Coronary artery (tissue), 2 donors: Measurements from ENCODE around the gene BCAM.

Experiments
- DNase-seq: peaks from one replicate; pipeline ENCODE4 v3.0.0-alpha.2; 2017; ENCODE audit warnings: low spot score
- H3K27ac ChIP-seq, 2 donors: fragments of 200-600 bp; sonication (generic); one replicate each; pipeline ENCODE4 v1.5.1; 2016 to 2019
- H3K4me3 ChIP-seq: fragments of 200-600 bp; sonication (generic); 2 replicates; pipeline ENCODE4 v1.5.1; 2016; ENCODE audit warnings: mild to moderate bottlenecking, moderate library complexity
- TF ChIP-seq, protein P1 (sequence below): fragments of 200-600 bp; sonication (generic); IDR thresholded peaks from one replicate; pipeline ENCODE4 v1.5.1; 2019; ENCODE audit warnings: antibody characterized with exemption

BCAM gene

GRCh38 chr19:44795398-44795987 lies 13.4 kb upstream of the BCAM start:
- no peak for DNase-seq
- H3K27ac ChIP-seq = no peak overlapping the region
- TF ChIP-seq, protein P1, sequence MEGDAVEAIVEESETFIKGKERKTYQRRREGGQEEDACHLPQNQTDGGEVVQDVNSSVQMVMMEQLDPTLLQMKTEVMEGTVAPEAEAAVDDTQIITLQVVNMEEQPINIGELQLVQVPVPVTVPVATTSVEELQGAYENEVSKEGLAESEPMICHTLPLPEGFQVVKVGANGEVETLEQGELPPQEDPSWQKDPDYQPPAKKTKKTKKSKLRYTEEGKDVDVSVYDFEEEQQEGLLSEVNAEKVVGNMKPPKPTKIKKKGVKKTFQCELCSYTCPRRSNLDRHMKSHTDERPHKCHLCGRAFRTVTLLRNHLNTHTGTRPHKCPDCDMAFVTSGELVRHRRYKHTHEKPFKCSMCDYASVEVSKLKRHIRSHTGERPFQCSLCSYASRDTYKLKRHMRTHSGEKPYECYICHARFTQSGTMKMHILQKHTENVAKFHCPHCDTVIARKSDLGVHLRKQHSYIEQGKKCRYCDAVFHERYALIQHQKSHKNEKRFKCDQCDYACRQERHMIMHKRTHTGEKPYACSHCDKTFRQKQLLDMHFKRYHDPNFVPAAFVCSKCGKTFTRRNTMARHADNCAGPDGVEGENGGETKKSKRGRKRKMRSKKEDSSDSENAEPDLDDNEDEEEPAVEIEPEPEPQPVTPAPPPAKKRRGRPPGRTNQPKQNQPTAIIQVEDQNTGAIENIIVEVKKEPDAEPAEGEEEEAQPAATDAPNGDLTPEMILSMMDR = no peak
- no peak overlapping the region for H3K4me3 ChIP-seq

DNA sequence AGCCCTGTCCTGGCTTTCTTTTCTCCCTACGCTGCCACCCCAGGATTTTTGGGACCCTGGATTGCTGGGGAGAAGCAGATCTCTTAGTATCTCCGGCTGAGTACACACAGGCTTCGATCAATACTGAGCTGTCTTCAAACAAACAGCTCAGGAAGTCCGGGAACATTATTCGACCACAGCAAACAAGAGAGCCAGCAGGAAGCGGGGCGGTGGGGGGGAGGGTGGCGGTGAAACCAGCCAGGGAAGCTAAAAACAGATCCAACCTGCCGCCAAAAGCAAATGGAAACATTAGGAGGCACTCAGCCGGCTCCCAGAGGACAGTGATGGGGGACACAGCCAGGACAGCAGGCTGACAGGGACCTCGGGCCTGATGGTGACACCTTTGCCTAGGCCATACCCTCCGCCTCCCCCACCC lies 12.2 kb upstream of the BCAM start:
- TF ChIP-seq, protein P1 = no peak
- no peak overlapping the region for H3K4me3 ChIP-seq
- peak overlapping the region; percentile 11 to 62 for H3K27ac ChIP-seq
- no peak for DNase-seq

DNA sequence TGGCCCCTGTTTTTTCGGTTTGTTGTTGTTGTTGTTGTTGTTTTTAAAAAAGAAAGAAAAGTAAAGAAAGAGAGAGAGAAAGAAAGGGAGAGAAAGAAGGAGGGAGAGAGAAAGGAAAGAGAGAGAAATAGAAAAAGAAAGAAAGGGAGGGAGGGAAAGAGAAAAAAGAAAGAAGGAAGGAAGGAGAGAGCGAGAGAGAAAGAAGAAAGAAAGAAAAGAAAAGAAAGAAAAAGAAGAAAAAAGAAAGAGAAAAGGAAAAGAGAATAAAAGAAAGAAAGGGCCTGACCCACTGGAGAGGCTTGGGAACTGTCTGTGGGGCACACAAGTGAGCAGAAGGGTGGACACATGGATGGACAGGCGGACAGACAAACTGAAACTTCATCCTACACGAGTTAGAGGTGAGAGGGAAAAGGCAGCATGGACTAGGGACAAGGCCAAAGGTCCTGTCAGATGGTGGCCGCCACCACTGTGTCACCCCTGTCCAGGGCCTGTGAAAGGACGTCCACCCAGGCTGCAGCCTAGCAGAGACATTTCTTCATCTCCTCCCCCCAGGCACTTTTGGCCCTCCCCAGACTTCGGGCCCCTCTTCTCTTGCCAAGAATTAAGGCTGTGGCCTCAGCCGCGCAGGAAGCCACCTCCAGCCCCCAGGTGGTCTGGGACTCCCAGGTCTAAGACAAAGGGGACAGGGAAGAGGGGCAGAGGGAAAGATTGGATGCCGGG lies 9.1 kb upstream of the BCAM start:
- DNase-seq = no peak
- Histone ChIP-seq H3K27ac (no peak overlapping the region), H3K4me3 (no peak overlapping the region)
- TF ChIP-seq, protein P1 = no peak

DNA sequence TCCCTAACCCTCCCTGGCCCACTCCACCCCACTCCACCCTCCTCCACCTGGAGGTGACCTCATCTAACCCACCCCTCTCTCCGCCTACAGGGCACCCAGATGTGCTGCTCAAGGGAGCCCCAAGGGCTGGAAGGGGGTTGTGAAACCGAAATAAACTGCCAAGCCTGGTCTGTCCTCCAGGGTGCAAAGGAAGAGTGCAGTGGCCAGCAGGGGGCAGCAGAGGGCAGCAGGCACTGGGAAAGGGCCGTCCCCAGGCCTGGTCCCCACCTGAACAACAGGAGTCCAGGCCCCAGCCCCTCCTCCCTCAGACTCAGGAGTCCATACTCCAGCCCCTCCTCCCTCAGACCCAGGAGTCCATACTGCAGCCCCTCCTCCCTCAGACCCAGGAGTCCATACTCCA lies 8.4 kb upstream of the BCAM start:
- TF ChIP-seq, protein P1 = peak; percentile 94
- H3K4me3 ChIP-seq = no peak overlapping the region
- DNase-seq = no peak
- H3K27ac ChIP-seq = no peak overlapping the region

- TF ChIP-seq, protein P1 = no peak
- Histone ChIP-seq H3K4me3 (no peak overlapping the region), H3K27ac (no peak overlapping the region)
- no peak for DNase-seq
Measured at GRCh38 chr19:44803442-44804428, 5.2 kb upstream of the BCAM start.

- H3K4me3 ChIP-seq = no peak overlapping the region
- TF ChIP-seq, protein P1 = no peak
- H3K27ac ChIP-seq = no peak overlapping the region
- DNase-seq = no peak
Measured at GRCh38 chr19:44806291-44806690, 2.6 kb upstream of the BCAM start.
